H9 (cell line): ENCODE results near the gene TFIP11. TPM values are rescaled to one million over a fixed set of nuclear protein-coding genes. Genes with fewer than 3 reads are reported as not detected.

Experiments used
- DNase-seq: peaks from one replicate; pipeline ENCODE4 v3.0.0-alpha.2; 2017
- H2AFZ ChIP-seq: one replicate; pipeline ENCODE4 v1.6.1; 2013; ENCODE audit warnings: mild to moderate bottlenecking, low read length, control low read depth, moderate library complexity
- H2AK5ac ChIP-seq: 2 replicates; pipeline ENCODE4 v1.6.1; 2013; ENCODE audit warnings: low read length, control low read depth, mixed read lengths; ENCODE audit not compliant: insufficient read length
- H2BK120ac ChIP-seq: one replicate; pipeline ENCODE4 v1.6.1; 2013; ENCODE audit warnings: low read depth, mild to moderate bottlenecking, low read length, control low read depth, inconsistent platforms; ENCODE audit not compliant: poor library complexity, severe bottlenecking
- H2BK12ac ChIP-seq: 2 replicates; pipeline ENCODE4 v1.6.1; 2013; ENCODE audit warnings: low read length, control low read depth, mixed read lengths, low read depth; ENCODE audit not compliant: insufficient read length
- H2BK15ac ChIP-seq: 2 replicates; pipeline ENCODE4 v1.6.1; 2013; ENCODE audit warnings: low read depth, low read length, control low read depth
- H2BK20ac ChIP-seq: one replicate; pipeline ENCODE4 v1.6.1; 2013; ENCODE audit warnings: low read depth, mild to moderate bottlenecking, low read length, control low read depth, inconsistent platforms; ENCODE audit not compliant: poor library complexity, severe bottlenecking
- H2BK5ac ChIP-seq: 2 replicates; pipeline ENCODE4 v1.6.1; 2013; ENCODE audit warnings: low read length, control low read depth, mixed read lengths; ENCODE audit not compliant: insufficient read length
- H3K14ac ChIP-seq: 2 replicates; pipeline ENCODE4 v1.6.1; 2013; ENCODE audit warnings: low read length, control low read depth; ENCODE audit not compliant: insufficient read depth
- H3K18ac ChIP-seq: 2 replicates; pipeline ENCODE4 v1.6.1; 2013; ENCODE audit warnings: low read depth, mild to moderate bottlenecking, mixed read lengths, low read length, control low read depth; ENCODE audit not compliant: insufficient read length
- H3K23ac ChIP-seq: 2 replicates; pipeline ENCODE4 v1.6.1; 2013; ENCODE audit warnings: low read length, control low read depth, mixed read lengths, low read depth; ENCODE audit not compliant: insufficient read length
- H3K23me2 ChIP-seq: 2 replicates; pipeline ENCODE4 v1.6.1; 2013; ENCODE audit warnings: low read depth, mild to moderate bottlenecking, mixed read lengths, low read length, control low read depth; ENCODE audit not compliant: insufficient read length, poor library complexity, severe bottlenecking
- H3K27ac ChIP-seq: 2 replicates; pipeline ENCODE4 v1.5.1; 2013; ENCODE audit warnings: low read length, control low read depth, mixed read lengths, low read depth; ENCODE audit not compliant: insufficient read length
- H3K27me3 ChIP-seq: 2 replicates; pipeline ENCODE4 v1.6.1; 2013; ENCODE audit warnings: low read length, control low read depth, inconsistent platforms; ENCODE audit not compliant: insufficient read depth
- H3K4ac ChIP-seq: 2 replicates; pipeline ENCODE4 v1.6.1; 2013; ENCODE audit warnings: low read depth, mild to moderate bottlenecking, control low read depth, inconsistent platforms, low read length, moderate library complexity
- H3K4me1 ChIP-seq: 2 replicates; pipeline ENCODE4 v1.6.1; 2013; ENCODE audit warnings: low read length, control low read depth, inconsistent platforms; ENCODE audit not compliant: insufficient read depth
- H3K4me2 ChIP-seq: 2 replicates; pipeline ENCODE4 v1.6.1; 2013; ENCODE audit warnings: low read length, control low read depth, mixed read lengths; ENCODE audit not compliant: insufficient read length, insufficient read depth
- H3K56ac ChIP-seq: 2 replicates; pipeline ENCODE4 v1.6.1; 2013; ENCODE audit warnings: low read depth, mild to moderate bottlenecking, mixed read lengths, low read length, control low read depth; ENCODE audit not compliant: insufficient read length
- H3K79me1 ChIP-seq: 2 replicates; pipeline ENCODE4 v1.6.1; 2013; ENCODE audit warnings: low read depth, mild to moderate bottlenecking, moderate library complexity, low read length, control low read depth, inconsistent platforms; ENCODE audit not compliant: insufficient read depth, poor library complexity, severe bottlenecking
- H3K79me2 ChIP-seq: 2 replicates; pipeline ENCODE4 v1.6.1; 2013; ENCODE audit warnings: low read length, control low read depth, inconsistent platforms; ENCODE audit not compliant: insufficient read depth
- H3K9ac ChIP-seq: 2 replicates; pipeline ENCODE4 v1.6.1; 2013; ENCODE audit warnings: low read length, control low read depth, mixed read lengths; ENCODE audit not compliant: insufficient read length; ENCODE audit errors: extremely low read depth
- H3K9me3 ChIP-seq: one replicate; pipeline ENCODE4 v1.6.1; 2013; ENCODE audit warnings: low read depth, low read length, inconsistent platforms; ENCODE audit not compliant: control insufficient read depth
- H3T11ph ChIP-seq: one replicate; pipeline ENCODE4 v1.6.1; 2013; ENCODE audit warnings: mild to moderate bottlenecking, low read length, control low read depth, inconsistent platforms
- H4K20me1 ChIP-seq: one replicate; pipeline ENCODE4 v1.6.1; 2013; ENCODE audit not compliant: control insufficient read depth, insufficient read length, insufficient read depth
- H4K5ac ChIP-seq: 2 replicates; pipeline ENCODE4 v1.6.1; 2013; ENCODE audit warnings: low read depth, mild to moderate bottlenecking, mixed read lengths, low read length, control low read depth; ENCODE audit not compliant: insufficient read length
- H4K8ac ChIP-seq: replicated peaks from 2 replicates; pipeline ENCODE4 v1.6.1; 2013; ENCODE audit warnings: low read length, control low read depth, mixed read lengths, low read depth; ENCODE audit not compliant: insufficient read length
- H4K91ac ChIP-seq: 2 replicates; pipeline ENCODE4 v1.6.1; 2013; ENCODE audit warnings: low read depth, mild to moderate bottlenecking, moderate library complexity, mixed read lengths, low read length, control low read depth; ENCODE audit not compliant: insufficient read length
- H3K27ac Mint-ChIP-seq, 3 experiments: 2 replicates in 2 of 3; 3 replicates in 1 of 3; pipeline ENCODE4 v1.8.0; 2020 to 2021; ENCODE audit warnings: mixed read lengths in 3 of 3, mild to moderate bottlenecking in 1 of 3, moderate library complexity in 1 of 3
- H3K27me3 Mint-ChIP-seq: 2 replicates; pipeline ENCODE4 v1.8.0; 2021; ENCODE audit warnings: low read depth, mild to moderate bottlenecking, moderate library complexity, mixed read lengths
- H3K36me3 Mint-ChIP-seq, 3 experiments: 2 replicates in 2 of 3; 3 replicates in 1 of 3; pipeline ENCODE4 v1.8.0; 2020 to 2021; ENCODE audit warnings: low read depth in 3 of 3, mixed read lengths in 3 of 3; ENCODE audit not compliant: insufficient read depth in 1 of 3
- H3K4me1 Mint-ChIP-seq, 2 experiments: 2 replicates each; pipeline ENCODE4 v1.8.0; 2020; ENCODE audit warnings: mixed read lengths in 2 of 2
- H3K4me3 Mint-ChIP-seq, 2 experiments: 2 replicates in 1 of 2; 3 replicates in 1 of 2; pipeline ENCODE4 v1.8.0; 2020 to 2021; ENCODE audit warnings: mild to moderate bottlenecking in 2 of 2, mixed read lengths in 2 of 2, moderate library complexity in 1 of 2
- H3K9me3 Mint-ChIP-seq, 2 experiments: 2 replicates in 1 of 2; 3 replicates in 1 of 2; pipeline ENCODE4 v1.8.0; 2020; ENCODE audit warnings: mild to moderate bottlenecking in 2 of 2, mixed read lengths in 2 of 2, moderate library complexity in 1 of 2
- WGBS: extraction: QIAGEN DNeasy Blood & Tissue Kit; methylation state at CpG from one replicate; pipeline ENCODE4 v1.1.7; 2013; ENCODE audit warnings: missing lambda C conversion rate, low lambda C conversion rate, mixed read lengths; ENCODE audit not compliant: insufficient read length; ENCODE audit errors: extremely low coverage; 5-methylcytosine and 5-hydroxymethylcytosine counted together
- total RNA-seq: library from RNA; stranded (reverse); gene quantifications from 2 replicates; pipeline ENCODE4 v1.2.1, GENCODE V29; 2021
- TF ChIP-seq, protein P1 (sequence below): fragments of 200-600 bp; sonication (generic); conservative IDR thresholded peaks from 3 replicates; pipeline ENCODE4 v1.8.0; 2021; ENCODE audit warnings: antibody characterized with exemption, mild to moderate bottlenecking

The TFIP11 gene
- total RNA-seq, 1 experiment from 2014 or later = 36.4 TPM

DNA sequence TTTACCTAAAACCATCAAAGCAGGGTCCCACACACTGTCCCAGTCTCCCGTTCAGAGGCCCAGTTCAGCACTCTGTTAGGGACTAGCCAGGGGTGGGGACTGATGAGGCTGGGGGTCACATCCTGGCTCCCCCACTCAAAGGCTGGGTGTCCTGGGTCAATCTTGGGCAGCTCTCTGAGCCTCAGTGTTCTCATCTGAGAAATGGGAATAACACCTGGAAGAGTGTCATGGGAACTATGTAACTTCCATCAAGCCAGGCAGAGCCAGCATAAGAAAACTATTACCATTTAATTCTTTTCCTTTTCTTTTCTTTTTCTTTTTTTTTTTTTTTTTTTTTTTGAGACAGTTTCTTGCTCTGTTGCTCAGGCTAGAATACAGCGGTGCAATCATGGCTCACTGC, 39.3 kb upstream of the TFIP11 start:
- H3K4me1 Mint-ChIP-seq = peaks cover 64 to 69% of the 10 kb centered on the region in 2 experiments
- DNase-seq = no peak
- Histone ChIP-seq H3K23ac (no peak overlapping the region), H3K9me3 (no peaks in the 10 kb centered on the region), H3K79me2 (peaks cover 33% of the 10 kb centered on the region; the same call in 1 of the 2 replicates), H3K23me2 (no peaks in the 10 kb centered on the region), H3K4me1 (peaks cover 8% of the 10 kb centered on the region; the same call in 1 of the 2 replicates), H3K18ac (no peak overlapping the region), H3K27me3 (no peaks in the 10 kb centered on the region), H4K91ac (no peak overlapping the region), H2BK20ac (no peak overlapping the region), H2BK120ac (no peak overlapping the region), H2BK12ac (no peak overlapping the region), H2BK5ac (no peak overlapping the region), H3K4ac (no peak overlapping the region), H3K9ac (no peak overlapping the region), H2AFZ (no peak overlapping the region), H3K79me1 (peaks cover 2% of the 10 kb centered on the region), H3K27ac (no peak overlapping the region), H4K20me1 (no peaks in the 10 kb centered on the region), H3K14ac (no peak overlapping the region), H2BK15ac (no peak overlapping the region), H4K8ac (no peak overlapping the region), H4K5ac (no peak overlapping the region), H3K56ac (no peak overlapping the region), H2AK5ac (no peak overlapping the region), H3T11ph (no peak overlapping the region), H3K4me2 (no peak overlapping the region)
- H3K36me3 Mint-ChIP-seq = peaks cover 5 to 14% (median 10%) of the 10 kb centered on the region in 3 experiments
- peak overlapping the region; percentile 39 to 91 (median 72); a peak in 3 of 7 replicates for H3K27ac Mint-ChIP-seq
- no peaks in the 10 kb centered on the region for H3K27me3 Mint-ChIP-seq
- H3K9me3 Mint-ChIP-seq = no peaks in the 10 kb centered on the region
- TF ChIP-seq, protein P1, sequence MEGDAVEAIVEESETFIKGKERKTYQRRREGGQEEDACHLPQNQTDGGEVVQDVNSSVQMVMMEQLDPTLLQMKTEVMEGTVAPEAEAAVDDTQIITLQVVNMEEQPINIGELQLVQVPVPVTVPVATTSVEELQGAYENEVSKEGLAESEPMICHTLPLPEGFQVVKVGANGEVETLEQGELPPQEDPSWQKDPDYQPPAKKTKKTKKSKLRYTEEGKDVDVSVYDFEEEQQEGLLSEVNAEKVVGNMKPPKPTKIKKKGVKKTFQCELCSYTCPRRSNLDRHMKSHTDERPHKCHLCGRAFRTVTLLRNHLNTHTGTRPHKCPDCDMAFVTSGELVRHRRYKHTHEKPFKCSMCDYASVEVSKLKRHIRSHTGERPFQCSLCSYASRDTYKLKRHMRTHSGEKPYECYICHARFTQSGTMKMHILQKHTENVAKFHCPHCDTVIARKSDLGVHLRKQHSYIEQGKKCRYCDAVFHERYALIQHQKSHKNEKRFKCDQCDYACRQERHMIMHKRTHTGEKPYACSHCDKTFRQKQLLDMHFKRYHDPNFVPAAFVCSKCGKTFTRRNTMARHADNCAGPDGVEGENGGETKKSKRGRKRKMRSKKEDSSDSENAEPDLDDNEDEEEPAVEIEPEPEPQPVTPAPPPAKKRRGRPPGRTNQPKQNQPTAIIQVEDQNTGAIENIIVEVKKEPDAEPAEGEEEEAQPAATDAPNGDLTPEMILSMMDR = no peak
- H3K4me3 Mint-ChIP-seq = no peak overlapping the region
- WGBS = no CpG with 5 or more reads among the region's 2 CpGs
